UCSD-AML1 (cell line): Measurements from ENCODE around the gene STK38.
"Not testable (repeated sequence)": the region's sequence is repeated elsewhere in the genome, so short reads cannot be mapped to it uniquely, and the experiment has no call there.

Source experiments
- DNase-seq: peaks from one replicate; lab custom pipeline; 2025; ENCODE audit not compliant: unreplicated experiment; lab: John Stamatoyannopoulos, UW

STK38 gene

GRCh38 chr6:36489426-36489825 lies 57.9 kb downstream of the STK38 start:
- DNase-seq: no peak

- no peak for DNase-seq
Measured at GRCh38 chr6:36488221-36488620, 59.1 kb downstream of the STK38 start.

DNA sequence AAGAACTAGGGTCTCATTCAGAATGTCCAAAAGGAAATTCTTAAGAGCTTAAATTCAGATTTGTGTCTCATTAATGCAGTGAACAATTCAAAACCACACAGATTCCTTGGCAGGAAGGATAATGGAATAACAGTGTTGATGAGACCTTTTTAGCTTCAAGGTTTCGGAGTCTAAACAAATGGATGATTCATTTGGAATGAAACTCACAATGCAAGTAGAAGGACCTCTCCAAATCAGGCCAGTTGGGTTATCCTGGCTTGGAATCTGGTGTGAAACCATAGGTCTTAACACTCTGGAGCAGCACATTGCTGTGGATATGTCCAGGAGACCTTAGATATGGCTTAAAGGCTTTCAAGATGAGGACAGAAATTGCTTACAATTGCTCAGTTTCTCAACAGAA lies 59.6 kb downstream of the STK38 start:
- no peak for DNase-seq

DNA sequence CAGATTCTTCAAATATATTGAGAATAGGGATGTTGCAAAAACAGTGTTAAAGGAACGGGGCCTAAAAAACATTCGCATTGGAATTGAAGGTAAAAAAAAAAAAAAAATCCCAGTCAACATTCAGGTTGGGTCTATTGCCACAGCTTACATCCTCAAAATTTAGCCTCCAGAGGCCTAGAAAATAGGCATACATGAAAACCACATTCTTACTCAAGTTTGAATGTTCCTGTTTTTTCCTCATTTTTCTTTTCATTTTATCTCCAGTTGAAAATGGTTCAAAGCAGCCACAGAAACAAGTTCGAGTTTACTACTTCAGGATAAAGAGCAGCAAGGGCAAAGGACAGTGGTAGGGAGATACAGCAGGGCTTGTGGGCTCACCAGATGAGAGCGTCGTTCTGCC lies 62.5 kb downstream of the STK38 start:
- no peak for DNase-seq

DNA sequence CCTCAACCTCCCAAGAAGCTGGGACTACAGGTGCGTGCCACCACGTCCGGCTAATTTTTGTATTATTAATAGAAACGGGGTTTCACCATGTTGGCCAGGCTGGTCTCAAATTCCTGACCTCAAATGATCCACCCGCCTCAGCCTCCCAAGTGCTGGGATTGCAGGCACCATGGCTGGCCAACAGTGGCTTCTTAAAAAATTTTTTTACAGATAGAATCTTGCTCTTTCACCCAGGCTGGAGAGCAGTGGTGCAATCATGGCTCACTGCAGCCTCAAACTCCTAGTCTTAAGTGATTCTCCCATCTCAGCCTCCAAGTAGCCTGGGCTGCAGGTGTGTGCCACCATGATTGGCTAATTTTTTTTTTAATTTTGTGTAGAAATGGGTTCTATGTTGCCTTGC lies 64.0 kb downstream of the STK38 start:
- not testable (repeated sequence) for DNase-seq

GRCh38 chr6:36479256-36479655 lies 68.0 kb downstream of the STK38 start:
- no peak for DNase-seq

DNA sequence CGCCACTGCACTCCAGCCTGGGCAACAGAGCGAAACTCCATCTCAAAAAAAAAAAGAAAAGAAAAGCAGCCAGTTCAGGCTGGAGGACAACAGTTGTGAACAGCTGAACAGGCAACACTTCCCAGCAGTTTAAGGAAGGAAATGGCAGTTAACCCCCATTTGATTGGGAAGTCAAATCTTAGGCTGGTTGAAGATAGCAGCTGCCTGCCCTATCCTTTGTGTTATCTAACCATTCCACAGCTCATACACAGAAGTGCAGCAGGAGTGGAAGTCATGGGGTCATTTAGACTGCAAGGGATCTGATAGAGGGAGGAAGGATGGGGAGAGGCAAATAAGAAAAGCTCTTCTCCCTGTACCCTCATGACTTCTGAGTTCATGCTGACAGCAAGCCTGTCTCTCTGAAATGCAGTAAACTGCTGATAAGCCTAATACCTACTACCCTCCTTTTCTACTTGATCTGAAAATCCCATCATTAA lies 69.2 kb downstream of the STK38 start:
- DNase-seq: no peak

GRCh38 chr6:36469946-36470345 lies 77.3 kb downstream of the STK38 start:
- no peak for DNase-seq

- DNase-seq: no peak
Measured at GRCh38 chr6:36469148-36469661, 78.1 kb downstream of the STK38 start.

DNA sequence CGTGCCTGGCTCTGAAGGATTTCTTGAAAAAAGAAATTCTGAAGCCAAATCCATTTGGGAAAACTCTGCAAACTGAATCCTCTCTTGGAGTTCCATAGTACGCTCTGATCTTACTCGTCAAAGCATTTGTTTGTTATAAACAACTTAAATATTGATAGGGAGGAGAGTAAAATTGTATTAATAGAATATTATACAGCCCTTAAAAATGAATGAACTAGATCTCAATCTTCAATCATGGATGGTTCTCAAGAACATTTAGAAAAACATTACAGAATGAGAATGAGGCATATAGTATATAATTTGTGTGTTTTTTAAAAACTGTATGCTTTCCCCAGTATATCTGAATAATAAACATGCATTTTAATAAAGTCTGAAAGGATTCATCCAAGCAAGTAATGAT lies 79.7 kb downstream of the STK38 start:
- no peak for DNase-seq

DNA sequence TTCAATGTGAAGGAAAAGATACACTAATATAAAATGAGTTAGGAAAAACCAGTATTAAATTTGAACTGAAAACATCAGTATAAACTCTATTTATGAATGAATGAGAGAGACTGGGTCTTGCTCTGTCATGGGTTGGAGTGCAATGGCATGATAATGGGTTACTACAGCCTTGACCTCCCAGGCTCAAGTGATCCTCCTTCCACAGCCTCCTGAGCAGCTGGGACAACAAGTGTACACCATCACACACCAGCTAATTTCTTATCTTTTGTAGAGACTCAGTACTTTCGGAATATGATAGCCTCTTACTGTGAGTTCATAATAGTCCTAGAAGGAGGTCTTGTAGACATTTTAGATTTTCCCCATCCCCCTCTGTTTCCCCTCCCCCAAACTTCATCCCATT lies 83.0 kb downstream of the STK38 start:
- DNase-seq: no peak

DNA sequence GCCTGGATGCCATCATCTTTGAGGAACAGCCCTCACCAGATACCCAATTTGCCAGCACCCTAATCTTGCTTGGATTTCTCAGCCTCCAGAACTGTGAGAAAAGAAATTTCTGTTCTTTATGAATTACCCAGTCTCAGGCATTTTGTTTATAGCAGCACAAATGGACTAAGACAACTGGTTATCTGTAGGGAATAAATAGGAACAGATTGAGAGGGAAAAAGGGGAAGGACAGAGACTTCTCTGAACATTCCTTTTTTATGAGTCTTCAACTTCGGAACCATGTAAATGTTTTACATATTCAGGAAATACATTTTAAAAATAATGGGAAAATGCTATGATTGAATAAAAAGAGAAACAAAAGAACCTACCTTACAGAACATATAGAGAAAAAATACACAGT lies 83.6 kb downstream of the STK38 start:
- DNase-seq: no peak

- DNase-seq: no peak
Measured at GRCh38 chr6:36461646-36462045, 85.6 kb downstream of the STK38 start.

GRCh38 chr6:36460916-36461315 lies 86.4 kb downstream of the STK38 start:
- no peak for DNase-seq

GRCh38 chr6:36459501-36459900 lies 87.8 kb downstream of the STK38 start:
- DNase-seq: no peak

DNA sequence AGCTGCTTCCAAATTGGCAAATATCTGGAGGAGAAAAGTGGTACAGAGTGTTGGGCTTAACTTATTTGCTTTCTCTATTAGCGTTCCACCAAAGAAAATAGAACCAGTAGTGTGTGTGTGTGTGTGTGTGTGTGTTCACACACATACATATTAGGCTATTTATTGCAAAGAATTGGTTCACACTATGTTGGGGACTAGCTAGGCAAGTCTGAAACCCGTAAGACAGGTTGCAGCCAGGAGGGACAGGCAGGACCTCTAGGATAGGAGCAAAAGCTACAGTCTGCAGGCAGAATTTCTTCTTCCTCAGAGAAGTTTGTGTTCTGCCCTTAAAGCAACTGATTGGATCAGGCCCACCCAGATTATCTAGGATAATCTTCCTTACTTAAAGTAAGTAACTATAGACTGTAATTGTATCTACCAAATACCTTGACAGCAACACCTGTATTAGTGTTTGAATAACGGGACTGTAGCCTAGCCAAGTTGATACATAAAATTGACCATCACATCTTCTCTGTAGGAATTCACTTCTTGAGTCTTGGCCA lies 91.7 kb downstream of the STK38 start:
- DNase-seq: no peak

DNA sequence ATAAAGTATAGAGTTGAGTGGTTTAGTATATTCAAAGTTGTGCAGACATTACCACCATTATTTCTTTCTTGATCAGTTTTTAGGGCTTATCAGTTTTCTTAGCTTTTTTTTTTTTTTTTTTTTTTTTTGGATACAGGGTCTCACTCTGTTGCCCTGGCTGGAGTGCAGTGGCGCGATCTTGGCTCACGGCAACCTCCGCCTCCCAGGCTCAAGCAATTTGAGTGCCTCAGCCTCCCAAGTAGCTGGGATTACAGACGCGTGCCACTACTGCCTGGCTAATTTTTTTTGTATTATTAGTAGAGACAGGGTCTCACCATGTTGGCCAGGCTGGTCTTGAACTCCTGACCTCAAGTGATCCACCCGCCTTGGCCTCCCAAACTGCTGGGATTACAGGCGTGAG lies 94.4 kb downstream of the STK38 start:
- DNase-seq: not testable (repeated sequence)

- not testable (repeated sequence) for DNase-seq
Measured at GRCh38 chr6:36449173-36449572, 98.1 kb downstream of the STK38 start.

DNA sequence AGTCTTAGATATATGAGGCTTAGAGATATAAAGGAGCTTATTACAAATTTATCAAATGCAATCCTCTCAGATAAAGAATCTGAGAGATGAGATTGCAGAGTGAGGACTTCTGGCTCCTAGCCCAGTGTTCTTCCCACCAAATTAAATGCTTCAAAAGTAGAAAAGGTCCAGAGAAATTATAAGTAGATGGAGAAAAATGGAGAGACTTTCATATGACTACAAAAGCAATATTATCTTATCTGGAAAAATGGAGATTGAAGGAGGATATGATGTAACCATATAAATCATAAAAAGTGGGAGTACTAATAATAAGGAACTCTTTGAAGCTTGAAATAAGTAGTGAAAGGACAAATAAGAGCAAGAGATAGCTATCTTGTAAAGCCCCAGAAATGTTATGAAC lies 101.7 kb downstream of the STK38 start:
- no peak for DNase-seq

DNA sequence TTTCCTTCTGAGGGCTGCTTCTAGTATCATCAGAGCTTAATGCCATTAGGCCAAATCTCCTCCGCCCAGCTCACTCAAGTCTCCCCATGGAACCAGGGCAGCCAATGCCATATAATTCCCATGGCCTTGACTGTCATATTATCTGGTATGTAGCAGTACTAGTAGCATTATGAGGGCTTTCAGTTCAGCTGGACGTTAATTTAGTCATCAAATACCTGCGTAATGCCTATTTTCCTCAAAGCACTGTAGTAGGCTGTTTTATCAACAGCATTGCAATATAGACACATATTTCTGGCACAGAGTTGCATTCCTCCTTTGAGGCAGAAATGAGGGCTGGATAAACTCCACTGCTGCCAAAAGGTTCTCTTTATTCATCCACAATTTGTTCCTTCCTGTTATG lies 102.8 kb downstream of the STK38 start:
- DNase-seq: no peak
